Measurements from ENCODE around the gene MFN2. TPM values are rescaled to one million over a fixed set of nuclear protein-coding genes. Genes with fewer than 3 reads are reported as not detected.

The MFN2 gene
- total and polyA plus RNA-seq, 2 of the 8 experiments (the other 6 are each of a cell fraction or from before 2014, with no cell fraction given) = 34.0 to 62.5 TPM

- no peak for TF ChIP-seq CHD7 (IDR thresholded peaks at IDR 0.05; ENCODE audit: insufficient replicate concordance, low read length)
These were observed 45.2 kb upstream of the MFN2 start (continued) for GRCh38 chr1:11935057-11935412.

Data from H1 (cell line).